HG03558 (cell line): ENCODE data around the gene ANAPC7.
"Not testable (repeated sequence)": the region's sequence is repeated elsewhere in the genome, so short reads cannot be mapped to it uniquely, and the experiment has no call there.

Source experiments
- ATAC-seq: cut with Tn5 transposase; IDR thresholded peaks from one replicate; pipeline ENCODE4 v1.9.1; 2021; ENCODE audit warnings: moderate number of reproducible peaks; ENCODE audit not compliant: unreplicated experiment; ENCODE audit errors: extremely low read depth

Gene ANAPC7

GRCh38 chr12:110349514-110350151 lies 53.9 kb downstream of the ANAPC7 start:
- no peak for ATAC-seq

DNA sequence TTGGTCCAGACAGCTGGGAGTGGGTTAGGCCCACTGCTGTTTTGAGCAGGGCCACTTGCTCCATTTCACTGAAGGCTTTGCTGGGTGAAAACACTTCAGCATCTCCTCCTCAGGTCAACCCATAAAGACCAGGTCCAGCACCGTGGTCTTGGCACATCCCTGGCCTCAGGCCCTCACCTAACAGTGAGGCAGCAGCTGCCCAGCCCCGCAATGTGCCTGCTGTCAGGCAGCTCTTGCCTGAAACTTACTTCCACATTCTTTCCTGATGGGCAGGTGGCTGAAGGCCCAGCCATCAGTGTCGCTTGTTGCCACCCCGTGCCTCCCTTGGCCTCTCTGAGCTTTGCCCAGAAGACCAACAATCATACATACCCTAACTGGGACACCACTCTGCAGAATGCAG lies 54.4 kb downstream of the ANAPC7 start:
- ATAC-seq, result no peak

DNA sequence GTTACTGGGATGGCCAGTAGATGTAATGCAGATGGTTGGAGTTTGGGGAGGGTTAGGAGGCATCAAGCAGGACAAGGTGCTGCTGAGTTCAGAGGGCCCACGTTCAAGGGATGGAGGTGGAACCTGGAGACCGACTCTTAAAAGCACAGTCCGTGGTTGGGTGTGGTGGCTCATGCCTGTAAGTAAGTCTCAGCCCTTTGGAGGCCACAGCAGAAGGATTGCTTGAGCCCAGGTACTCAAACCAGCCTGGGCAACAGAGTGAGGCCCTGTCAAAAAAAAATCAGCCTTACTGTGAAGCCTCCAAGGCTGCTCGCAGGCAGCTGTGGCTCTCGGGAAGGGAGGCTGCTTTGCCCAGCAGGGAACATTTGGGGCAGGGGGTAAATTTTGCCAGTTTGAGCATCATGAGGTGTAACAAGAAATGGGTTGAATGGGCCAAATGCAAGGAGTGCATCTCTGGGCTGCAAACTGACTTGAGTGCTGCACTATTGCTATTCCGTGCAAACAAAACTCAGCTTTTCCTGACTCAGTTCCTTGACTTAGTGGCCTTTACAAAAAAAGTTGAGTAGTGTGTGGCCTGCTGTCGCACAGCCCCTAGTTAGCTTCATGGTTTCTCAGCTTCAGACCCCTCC lies 55.0 kb downstream of the ANAPC7 start:
- ATAC-seq, result no peak

DNA sequence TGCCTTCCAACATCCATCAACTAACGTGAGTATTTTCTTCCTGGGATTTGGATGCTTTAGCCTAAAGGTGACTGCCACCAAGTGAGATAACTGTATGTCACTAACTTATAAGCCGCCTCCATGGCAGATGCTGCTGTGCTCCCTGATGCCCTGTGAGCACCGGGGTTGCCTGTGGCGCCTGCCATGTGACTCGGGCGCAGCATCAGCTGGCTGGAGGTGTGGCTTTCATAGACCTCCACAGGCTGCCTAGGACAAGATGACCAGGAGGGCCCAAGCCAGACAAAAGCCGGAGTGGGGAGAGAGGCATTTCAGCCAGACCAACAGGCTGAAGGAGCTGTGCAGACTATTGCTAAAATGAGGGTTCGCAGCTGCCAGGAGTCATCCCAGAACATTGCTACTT lies 55.7 kb downstream of the ANAPC7 start:
- ATAC-seq, result no peak

- no peak for ATAC-seq
Observed at GRCh38 chr12:110345963-110346362, 57.5 kb downstream of the ANAPC7 start.

DNA sequence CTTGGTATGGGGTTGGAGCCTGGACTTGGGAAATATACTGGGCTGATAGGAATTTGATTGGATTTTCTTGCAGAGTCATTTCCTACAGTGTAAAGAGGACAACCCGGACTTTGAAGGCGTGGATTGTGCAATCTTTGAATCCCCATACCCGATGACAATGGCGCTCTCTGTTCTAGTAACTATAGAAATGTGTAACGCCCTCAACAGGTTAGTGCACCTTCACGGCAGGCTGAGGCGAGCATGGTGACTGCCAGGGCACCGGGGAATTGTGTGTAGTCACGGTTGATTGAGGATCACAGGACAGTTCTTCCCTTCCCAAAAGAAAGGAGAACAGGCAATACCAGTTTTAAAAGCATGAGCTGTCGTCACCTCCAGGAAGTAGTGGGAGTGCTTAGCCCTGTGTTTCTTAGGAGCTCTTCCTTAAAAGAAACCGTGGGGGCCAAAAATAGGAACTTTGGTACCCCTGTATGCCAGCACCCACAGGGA lies 58.3 kb downstream of the ANAPC7 start:
- ATAC-seq, result no peak

- ATAC-seq, result no peak
Observed at GRCh38 chr12:110344657-110345056, 58.9 kb downstream of the ANAPC7 start.

- no peak for ATAC-seq
Observed at GRCh38 chr12:110343736-110344555, 59.6 kb downstream of the ANAPC7 start.

GRCh38 chr12:110343114-110343513 lies 60.4 kb downstream of the ANAPC7 start:
- no peak for ATAC-seq

- no peak for ATAC-seq
Observed at GRCh38 chr12:110342157-110342556, 61.4 kb downstream of the ANAPC7 start.

GRCh38 chr12:110340706-110341105 lies 62.8 kb downstream of the ANAPC7 start:
- no peak for ATAC-seq

DNA sequence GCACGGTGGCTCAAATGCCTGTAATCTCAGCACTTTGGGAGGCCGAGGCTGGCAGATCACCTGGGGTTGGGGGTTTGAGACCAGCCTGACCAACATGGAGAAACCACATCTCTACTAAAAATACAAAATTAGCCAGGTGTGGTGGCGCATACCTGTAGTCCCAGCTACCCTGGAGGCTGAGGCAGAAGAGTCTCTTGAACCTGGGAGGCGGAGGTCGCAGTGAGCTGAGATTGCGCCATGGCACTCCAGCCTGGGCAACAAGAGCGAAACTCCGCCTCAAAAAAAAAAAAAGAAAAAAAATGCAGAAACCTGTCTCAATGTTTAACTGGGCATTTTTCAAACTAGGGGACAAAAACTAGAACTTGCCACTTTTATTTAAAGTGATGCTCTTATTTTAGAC lies 63.2 kb downstream of the ANAPC7 start:
- not testable (repeated sequence) for ATAC-seq

DNA sequence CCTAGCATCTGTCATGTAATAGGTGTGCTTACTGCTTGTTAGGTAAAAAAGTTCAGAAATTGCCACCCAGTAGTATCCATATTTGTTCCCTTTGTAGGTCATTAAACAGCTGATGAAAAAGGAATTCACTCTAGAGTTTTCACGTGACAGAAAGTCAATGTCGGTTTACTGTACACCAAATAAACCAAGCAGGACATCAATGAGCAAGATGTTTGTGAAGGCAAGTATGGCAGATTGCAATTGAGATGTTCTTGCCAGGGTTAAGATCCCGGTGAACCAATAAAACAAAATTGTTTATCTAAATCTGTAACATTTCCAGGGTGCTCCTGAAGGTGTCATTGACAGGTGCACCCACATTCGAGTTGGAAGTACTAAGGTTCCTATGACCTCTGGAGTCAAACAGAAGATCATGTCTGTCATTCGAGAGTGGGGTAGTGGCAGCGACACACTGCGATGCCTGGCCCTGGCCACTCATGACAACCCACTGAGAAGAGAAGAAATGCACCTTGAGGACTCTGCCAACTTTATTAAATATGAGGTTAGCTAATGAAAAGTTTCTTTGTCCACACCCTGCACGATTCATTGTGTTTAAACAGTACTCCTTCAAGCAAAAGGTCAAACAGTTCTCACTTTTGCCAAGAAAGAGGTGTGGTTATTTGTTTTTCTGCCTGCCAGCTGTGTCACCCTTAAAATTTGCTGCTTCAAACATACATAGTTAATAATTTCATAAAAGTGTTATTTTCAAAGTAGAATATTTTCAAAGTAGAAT lies 64.1 kb downstream of the ANAPC7 start:
- no peak for ATAC-seq

GRCh38 chr12:110338754-110339153 lies 64.8 kb downstream of the ANAPC7 start:
- no peak for ATAC-seq

DNA sequence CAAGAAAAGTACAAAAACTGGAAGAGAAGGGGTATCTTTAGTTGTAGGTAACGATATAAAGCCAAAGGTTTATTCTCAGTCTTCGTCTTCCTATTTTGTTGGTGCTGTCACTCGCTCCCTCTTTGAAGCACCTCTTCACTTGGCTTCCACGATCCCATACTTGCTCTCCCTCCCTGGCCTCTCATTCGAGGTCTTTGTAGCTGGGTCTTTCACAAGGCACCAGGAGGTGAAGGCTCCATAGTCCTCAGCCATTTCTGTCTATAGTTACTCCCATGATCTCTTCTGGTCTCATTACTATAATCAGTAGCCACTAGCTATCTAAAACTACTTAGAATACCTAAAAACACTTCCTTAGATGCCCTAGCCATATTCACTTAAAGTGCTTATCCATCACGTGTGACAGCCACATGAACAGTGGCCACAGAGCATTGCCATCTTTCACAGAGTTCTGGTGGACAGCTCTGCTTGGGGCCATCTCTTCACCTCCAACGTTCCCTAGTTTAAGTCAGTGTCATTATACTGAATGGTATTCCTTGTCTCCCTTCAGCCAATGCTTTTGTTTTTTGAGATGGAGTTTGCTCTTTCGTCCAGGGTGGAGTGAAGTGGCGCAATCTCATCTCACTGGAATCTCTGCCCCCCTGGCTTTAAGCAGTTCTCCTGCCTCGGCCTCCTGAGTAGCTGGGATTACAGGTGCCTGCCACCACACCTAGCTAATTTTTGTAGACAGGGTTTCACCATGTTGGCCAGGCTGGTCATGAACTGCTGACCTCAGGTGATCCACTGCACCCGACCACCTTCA lies 65.4 kb downstream of the ANAPC7 start:
- no peak for ATAC-seq

GRCh38 chr12:110335481-110336045 lies 67.9 kb downstream of the ANAPC7 start:
- no peak for ATAC-seq

- ATAC-seq, result no peak
Observed at GRCh38 chr12:110333201-110333600, 70.3 kb downstream of the ANAPC7 start.

DNA sequence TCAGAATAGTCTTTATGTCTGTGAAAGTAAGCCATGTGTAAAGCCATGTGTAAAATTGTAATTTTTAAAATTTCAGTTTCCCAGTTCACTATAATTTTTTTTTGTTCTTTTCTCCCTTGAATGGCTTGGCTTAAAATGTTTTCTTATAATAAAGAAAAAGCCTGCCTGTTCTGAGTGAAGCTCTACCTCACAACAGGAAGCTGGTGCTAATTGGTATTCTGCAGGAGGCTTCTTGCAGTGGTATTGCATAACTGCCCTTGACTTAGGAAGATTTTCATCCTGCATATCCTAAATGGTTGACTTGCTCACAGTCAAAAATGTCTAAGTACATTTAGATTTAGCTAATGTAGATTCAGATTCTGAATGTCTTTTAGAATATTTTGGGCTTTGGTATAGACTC lies 73.0 kb downstream of the ANAPC7 start:
- no peak for ATAC-seq

- ATAC-seq, result no peak
Observed at GRCh38 chr12:110330124-110330523, 73.4 kb downstream of the ANAPC7 start.
